DOHH2 (cell line): ENCODE data around the gene OBSCN.
A peak's percentile ranks its signal among the peaks of the same experiment; 100 is the strongest.

Source experiments
- CTCF ChIP-seq: fragments of 200-600 bp; sonication (generic); IDR thresholded peaks from one replicate; pipeline ENCODE4 v1.5.1; 2014; ENCODE audit warnings: antibody characterized with exemption, mild to moderate bottlenecking, low read depth, low read length; ENCODE audit not compliant: poor library complexity, severe bottlenecking
- EZH2phosphoT487 ChIP-seq: fragments of 200-600 bp; sonication (generic); IDR thresholded peaks from 2 replicates; pipeline ENCODE4 v1.6.1; 2017; ENCODE audit warnings: borderline replicate concordance, mild to moderate bottlenecking, antibody characterized with exemption, low read length, moderate library complexity, mixed read lengths

DNA sequence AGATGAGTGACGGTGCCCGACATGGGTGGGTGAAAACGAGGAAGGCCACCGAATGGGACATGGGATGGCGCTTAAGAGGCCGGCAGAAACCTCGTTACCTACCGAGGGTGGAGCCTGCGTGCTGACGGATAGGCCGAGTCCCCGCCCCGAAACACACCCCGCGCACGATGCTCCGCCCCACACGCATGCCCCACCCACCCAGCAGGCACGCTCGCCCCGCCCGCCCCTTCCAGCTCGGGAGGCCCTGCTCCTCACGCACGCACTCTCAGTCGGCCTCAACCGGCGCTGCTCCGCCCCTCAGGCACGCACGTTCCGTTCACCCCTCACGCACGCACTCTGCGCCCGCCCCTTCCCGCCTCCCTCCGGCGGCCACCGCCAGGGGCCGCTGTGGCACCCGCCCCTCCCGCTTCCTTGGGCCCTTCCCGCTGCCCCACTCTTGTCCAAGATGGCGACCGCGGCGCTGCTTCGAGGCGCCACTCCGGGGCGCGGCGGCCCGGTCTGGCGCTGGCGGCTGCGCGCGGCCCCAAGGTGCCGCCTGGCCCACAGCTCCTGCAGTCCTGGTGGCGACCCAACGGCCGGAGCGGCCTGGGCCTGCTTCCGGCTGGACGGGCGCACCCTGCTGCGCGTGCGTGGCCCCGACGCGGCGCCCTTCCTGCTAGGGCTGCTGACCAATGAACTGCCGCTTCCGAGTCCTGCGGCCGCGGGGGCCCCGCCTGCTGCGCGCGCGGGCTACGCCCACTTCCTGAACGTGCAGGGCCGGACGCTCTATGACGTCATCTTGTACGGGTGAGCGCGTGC, 42.3 kb upstream of the OBSCN start, which contains the start of gene IBA57:
- peak; percentile 66 for TF ChIP-seq CTCF
- no peak for TF ChIP-seq EZH2phosphoT487
